C4-2B (cell line): ENCODE results near the gene ACER1.

ENCODE experiments used
- CTCF ChIP-seq: fragments of 450-650 bp; conservative IDR thresholded peaks from 2 replicates; pipeline ENCODE4 v1.5.1; 2017; ENCODE audit warnings: mild to moderate bottlenecking
- ZFX ChIP-seq: fragments of 450-650 bp; IDR thresholded peaks from 2 replicates; pipeline ENCODE4 v1.6.1; 2017

GRCh38 chr19:6319376-6319775 is 14.0 kb downstream of the ACER1 start:
- no peak for TF ChIP-seq CTCF
- TF ChIP-seq ZFX = no peak
